ENCODE measurements around the gene ANKRD45. TPM values are rescaled to one million over a fixed set of nuclear protein-coding genes. Genes with fewer than 3 reads are reported as not detected.

ANKRD45 gene, protein sequence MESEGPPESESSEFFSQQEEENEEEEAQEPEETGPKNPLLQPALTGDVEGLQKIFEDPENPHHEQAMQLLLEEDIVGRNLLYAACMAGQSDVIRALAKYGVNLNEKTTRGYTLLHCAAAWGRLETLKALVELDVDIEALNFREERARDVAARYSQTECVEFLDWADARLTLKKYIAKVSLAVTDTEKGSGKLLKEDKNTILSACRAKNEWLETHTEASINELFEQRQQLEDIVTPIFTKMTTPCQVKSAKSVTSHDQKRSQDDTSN
- total RNA-seq (2021) = 1.1 to 2.2 TPM (median 1.3 TPM) in 3 replicates
- percentile 42 among the genes with signal in this experiment for Bru-seq, nascent RNA
- long read RNA-seq, experiment 1, partial matches to known transcripts = 0 of 3 reads
- long read RNA-seq, experiment 1, other reads (novel, unspliced or antisense) = 1 of 3 reads
- long read RNA-seq, experiment 2 = 0 reads
- long read RNA-seq, experiment 3, transcript ANKRD45-201 (6 exons, 1,446 nt) = major isoform, 5 of 6 reads
- long read RNA-seq, experiment 3, partial matches to known transcripts = 1 of 6 reads
- long read RNA-seq, experiment 3, other reads (novel, unspliced or antisense) = 0 of 6 reads

DNA sequence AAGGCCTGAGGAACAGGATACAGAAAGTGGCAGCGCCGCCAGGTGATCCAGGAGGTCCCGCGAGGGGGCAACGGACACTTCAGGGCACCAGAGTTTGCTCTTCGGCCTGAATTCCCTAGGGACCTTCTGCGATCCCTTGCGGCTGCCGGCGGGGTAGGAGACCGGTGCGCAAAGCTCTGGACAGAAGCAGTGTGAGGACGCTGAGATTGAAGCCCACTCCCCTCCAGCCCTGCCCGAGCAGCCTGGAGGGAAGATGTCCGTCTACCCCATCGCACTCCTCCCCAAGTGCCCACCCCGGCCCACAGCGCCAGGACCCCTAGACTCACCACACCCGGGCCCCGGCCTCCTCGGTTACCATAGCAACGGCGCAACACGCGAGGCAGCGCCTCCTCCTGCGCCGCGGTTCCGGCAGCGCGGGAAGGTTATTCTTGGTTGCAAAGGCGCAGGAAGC, at the start of gene ANKRD45:
Gene ANKRD45 (minus strand): TSS at position 361 of the 451 bp plus-strand sequence. CDS start 10,433 bp downstream, outside the sequence.
- peak; percentile 88 for DNase-seq (ENCODE audit: low spot score)
- ChIA-PET CTCF (interaction anchor here (0.8 kb wide), 1 partner anchor 133 kb away, joined by 3 read pairs; no protein-coding TSS in a partner anchor), POLR2A (interaction anchor here (1.0 kb wide), 1 partner anchor 178 kb away, joined by 3 read pairs; no protein-coding TSS in a partner anchor)
- H3K4me1 Mint-ChIP-seq = peaks cover 21% of the 10 kb centered on the region
- H3K9me3 Mint-ChIP-seq = peaks cover 3% of the 10 kb centered on the region; the same call in 1 of the 2 replicates
- no peaks in the 10 kb centered on the region for H3K36me3 Mint-ChIP-seq
- H3K27me3 Mint-ChIP-seq (ENCODE audit: low read depth) = peaks cover 3% of the 10 kb centered on the region; the same call in 1 of the 2 replicates
- H3K27ac Mint-ChIP-seq = peak within 1 kb of the TSS; percentile 83
- peak within 1 kb of the TSS; percentile 79 for H3K4me3 Mint-ChIP-seq
- ATAC-seq = peak; percentile 91
- 0 out of 2 replicates have a peak, but pooled peaks have one; percentile 39 for TF ChIP-seq ETV6 (CRISPR knock-in tag; IDR thresholded peaks at IDR 0.05)
- TF ChIP-seq, protein P1, sequence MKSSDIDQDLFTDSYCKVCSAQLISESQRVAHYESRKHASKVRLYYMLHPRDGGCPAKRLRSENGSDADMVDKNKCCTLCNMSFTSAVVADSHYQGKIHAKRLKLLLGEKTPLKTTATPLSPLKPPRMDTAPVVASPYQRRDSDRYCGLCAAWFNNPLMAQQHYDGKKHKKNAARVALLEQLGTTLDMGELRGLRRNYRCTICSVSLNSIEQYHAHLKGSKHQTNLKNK (CRISPR knock-in tag; IDR thresholded peaks at IDR 0.05) = no peak
- TF ChIP-seq JUN (CRISPR knock-in tag; IDR thresholded peaks at IDR 0.05) = no peak
- TF ChIP-seq, protein P2, sequence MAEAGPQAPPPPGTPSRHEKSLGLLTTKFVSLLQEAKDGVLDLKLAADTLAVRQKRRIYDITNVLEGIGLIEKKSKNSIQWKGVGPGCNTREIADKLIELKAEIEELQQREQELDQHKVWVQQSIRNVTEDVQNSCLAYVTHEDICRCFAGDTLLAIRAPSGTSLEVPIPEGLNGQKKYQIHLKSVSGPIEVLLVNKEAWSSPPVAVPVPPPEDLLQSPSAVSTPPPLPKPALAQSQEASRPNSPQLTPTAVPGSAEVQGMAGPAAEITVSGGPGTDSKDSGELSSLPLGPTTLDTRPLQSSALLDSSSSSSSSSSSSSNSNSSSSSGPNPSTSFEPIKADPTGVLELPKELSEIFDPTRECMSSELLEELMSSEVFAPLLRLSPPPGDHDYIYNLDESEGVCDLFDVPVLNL (CRISPR knock-in tag; IDR thresholded peaks at IDR 0.05; ENCODE audit: borderline replicate concordance, low read depth) = no peak
- no peak for TF ChIP-seq CREB1 (CRISPR knock-in tag; IDR thresholded peaks at IDR 0.05)
- no peak for TF ChIP-seq NFATC4 (CRISPR knock-in tag; IDR thresholded peaks at IDR 0.05)
- no peak for TF ChIP-seq ZNF671 (CRISPR knock-in tag; IDR thresholded peaks at IDR 0.05)
- TF ChIP-seq, protein P3, sequence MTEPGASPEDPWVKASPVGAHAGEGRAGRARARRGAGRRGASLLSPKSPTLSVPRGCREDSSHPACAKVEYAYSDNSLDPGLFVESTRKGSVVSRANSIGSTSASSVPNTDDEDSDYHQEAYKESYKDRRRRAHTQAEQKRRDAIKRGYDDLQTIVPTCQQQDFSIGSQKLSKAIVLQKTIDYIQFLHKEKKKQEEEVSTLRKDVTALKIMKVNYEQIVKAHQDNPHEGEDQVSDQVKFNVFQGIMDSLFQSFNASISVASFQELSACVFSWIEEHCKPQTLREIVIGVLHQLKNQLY (CRISPR knock-in tag; IDR thresholded peaks at IDR 0.05) = no peak
- TF ChIP-seq ZNF423 (CRISPR knock-in tag; IDR thresholded peaks at IDR 0.05) = no peak
- no peak for TF ChIP-seq KAT7 (CRISPR knock-in tag; IDR thresholded peaks at IDR 0.05; ENCODE audit: borderline replicate concordance)
- TF ChIP-seq ZNF232 (CRISPR knock-in tag; IDR thresholded peaks at IDR 0.05) = no peak
- TF ChIP-seq, protein P4, sequence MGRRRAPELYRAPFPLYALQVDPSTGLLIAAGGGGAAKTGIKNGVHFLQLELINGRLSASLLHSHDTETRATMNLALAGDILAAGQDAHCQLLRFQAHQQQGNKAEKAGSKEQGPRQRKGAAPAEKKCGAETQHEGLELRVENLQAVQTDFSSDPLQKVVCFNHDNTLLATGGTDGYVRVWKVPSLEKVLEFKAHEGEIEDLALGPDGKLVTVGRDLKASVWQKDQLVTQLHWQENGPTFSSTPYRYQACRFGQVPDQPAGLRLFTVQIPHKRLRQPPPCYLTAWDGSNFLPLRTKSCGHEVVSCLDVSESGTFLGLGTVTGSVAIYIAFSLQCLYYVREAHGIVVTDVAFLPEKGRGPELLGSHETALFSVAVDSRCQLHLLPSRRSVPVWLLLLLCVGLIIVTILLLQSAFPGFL (CRISPR knock-in tag; IDR thresholded peaks at IDR 0.05; ENCODE audit: borderline replicate concordance) = no peak
- TF ChIP-seq, protein P5, sequence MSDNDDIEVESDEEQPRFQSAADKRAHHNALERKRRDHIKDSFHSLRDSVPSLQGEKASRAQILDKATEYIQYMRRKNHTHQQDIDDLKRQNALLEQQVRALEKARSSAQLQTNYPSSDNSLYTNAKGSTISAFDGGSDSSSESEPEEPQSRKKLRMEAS (CRISPR knock-in tag; IDR thresholded peaks at IDR 0.05) = peak; percentile 40; the same call in 1 of the 2 replicates
- no peak for TF ChIP-seq JAZF1 (CRISPR knock-in tag; IDR thresholded peaks at IDR 0.05)
- no peak for TF ChIP-seq GABPB1 (CRISPR knock-in tag; IDR thresholded peaks at IDR 0.05)
- no peak for TF ChIP-seq NR3C1 (CRISPR knock-in tag; conservative IDR thresholded peaks at IDR 0.05; ENCODE audit: low read depth)
- TF ChIP-seq, protein P6, sequence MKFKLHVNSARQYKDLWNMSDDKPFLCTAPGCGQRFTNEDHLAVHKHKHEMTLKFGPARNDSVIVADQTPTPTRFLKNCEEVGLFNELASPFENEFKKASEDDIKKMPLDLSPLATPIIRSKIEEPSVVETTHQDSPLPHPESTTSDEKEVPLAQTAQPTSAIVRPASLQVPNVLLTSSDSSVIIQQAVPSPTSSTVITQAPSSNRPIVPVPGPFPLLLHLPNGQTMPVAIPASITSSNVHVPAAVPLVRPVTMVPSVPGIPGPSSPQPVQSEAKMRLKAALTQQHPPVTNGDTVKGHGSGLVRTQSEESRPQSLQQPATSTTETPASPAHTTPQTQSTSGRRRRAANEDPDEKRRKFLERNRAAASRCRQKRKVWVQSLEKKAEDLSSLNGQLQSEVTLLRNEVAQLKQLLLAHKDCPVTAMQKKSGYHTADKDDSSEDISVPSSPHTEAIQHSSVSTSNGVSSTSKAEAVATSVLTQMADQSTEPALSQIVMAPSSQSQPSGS (CRISPR knock-in tag; IDR thresholded peaks at IDR 0.05; ENCODE audit: borderline replicate concordance, low read depth) = no peak
- TF ChIP-seq ZNF416 (CRISPR knock-in tag; IDR thresholded peaks at IDR 0.05) = no peak
- TF ChIP-seq CBFB (CRISPR knock-in tag; IDR thresholded peaks at IDR 0.05; ENCODE audit: low read depth) = no peak
- TF ChIP-seq ZNF138 (CRISPR knock-in tag; conservative IDR thresholded peaks at IDR 0.05) = no peak
- peak; percentile 30 for TF ChIP-seq SP1 (CRISPR knock-in tag; conservative IDR thresholded peaks at IDR 0.05)
- TF ChIP-seq, protein P7, sequence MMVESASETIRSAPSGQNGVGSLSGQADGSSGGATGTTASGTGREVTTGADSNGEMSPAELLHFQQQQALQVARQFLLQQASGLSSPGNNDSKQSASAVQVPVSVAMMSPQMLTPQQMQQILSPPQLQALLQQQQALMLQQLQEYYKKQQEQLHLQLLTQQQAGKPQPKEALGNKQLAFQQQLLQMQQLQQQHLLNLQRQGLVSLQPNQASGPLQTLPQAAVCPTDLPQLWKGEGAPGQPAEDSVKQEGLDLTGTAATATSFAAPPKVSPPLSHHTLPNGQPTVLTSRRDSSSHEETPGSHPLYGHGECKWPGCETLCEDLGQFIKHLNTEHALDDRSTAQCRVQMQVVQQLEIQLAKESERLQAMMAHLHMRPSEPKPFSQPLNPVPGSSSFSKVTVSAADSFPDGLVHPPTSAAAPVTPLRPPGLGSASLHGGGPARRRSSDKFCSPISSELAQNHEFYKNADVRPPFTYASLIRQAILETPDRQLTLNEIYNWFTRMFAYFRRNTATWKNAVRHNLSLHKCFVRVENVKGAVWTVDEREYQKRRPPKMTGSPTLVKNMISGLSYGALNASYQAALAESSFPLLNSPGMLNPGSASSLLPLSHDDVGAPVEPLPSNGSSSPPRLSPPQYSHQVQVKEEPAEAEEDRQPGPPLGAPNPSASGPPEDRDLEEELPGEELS (CRISPR knock-in tag; IDR thresholded peaks at IDR 0.05) = no peak
- TF ChIP-seq ZNF121 (CRISPR knock-in tag; IDR thresholded peaks at IDR 0.05) = no peak
- no peak for TF ChIP-seq ZNF219 (CRISPR knock-in tag; IDR thresholded peaks at IDR 0.05; ENCODE audit: borderline replicate concordance)
- no peak for TF ChIP-seq IRF2 (CRISPR knock-in tag; IDR thresholded peaks at IDR 0.05; ENCODE audit: borderline replicate concordance, low read depth)
- TF ChIP-seq, protein P8, sequence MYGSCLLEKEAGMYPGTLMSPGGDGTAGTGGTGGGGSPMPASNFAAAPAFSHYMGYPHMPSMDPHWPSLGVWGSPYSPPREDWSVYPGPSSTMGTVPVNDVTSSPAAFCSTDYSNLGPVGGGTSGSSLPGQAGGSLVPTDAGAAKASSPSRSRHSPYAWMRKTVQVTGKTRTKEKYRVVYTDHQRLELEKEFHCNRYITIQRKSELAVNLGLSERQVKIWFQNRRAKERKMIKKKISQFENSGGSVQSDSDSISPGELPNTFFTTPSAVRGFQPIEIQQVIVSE (CRISPR knock-in tag; IDR thresholded peaks at IDR 0.05; ENCODE audit: borderline replicate concordance) = no peak
- TF ChIP-seq NFYB (CRISPR knock-in tag; conservative IDR thresholded peaks at IDR 0.05; ENCODE audit: low read depth) = no peak

Data from WTC11 (cell line).